NCI-H1105 (cell line): ENCODE data around the gene F2RL3.

Experiments used
- DNase-seq: peaks from one replicate; lab custom pipeline; 2025; lab: John Stamatoyannopoulos, UW

F2RL3 gene

DNA sequence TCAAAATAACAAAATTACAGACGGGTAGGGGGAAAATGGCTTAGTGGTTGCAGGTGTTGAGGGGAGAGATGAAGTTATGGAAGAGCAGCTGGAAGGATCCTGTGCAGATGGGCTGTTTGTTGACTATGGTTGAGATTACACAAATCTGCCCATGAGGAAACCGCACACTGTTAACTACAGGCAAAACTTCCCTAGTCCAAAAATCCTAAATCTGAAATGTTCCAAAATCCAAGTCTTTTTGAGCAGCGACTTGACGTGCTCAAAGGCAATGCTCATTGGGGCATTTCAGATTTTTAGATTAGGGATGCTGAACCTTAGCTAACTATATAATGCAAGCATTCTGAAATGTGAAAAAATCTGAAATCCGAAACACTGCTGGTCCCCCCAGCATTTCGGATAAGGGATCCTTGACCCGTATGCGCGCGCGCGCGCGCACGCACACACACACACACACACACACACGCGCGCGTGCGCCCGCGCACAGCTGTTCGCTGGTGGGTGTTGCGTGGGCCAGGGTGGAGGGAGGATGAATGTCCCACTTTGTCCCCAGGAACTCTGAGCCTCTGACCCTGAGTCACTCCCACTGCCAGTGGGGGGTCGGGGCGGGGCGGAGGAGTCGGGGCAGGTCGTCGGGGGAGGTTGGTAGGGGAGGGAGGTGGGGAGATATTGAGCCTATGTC, 6.8 kb downstream of the F2RL3 start:
- no peak for DNase-seq

DNA sequence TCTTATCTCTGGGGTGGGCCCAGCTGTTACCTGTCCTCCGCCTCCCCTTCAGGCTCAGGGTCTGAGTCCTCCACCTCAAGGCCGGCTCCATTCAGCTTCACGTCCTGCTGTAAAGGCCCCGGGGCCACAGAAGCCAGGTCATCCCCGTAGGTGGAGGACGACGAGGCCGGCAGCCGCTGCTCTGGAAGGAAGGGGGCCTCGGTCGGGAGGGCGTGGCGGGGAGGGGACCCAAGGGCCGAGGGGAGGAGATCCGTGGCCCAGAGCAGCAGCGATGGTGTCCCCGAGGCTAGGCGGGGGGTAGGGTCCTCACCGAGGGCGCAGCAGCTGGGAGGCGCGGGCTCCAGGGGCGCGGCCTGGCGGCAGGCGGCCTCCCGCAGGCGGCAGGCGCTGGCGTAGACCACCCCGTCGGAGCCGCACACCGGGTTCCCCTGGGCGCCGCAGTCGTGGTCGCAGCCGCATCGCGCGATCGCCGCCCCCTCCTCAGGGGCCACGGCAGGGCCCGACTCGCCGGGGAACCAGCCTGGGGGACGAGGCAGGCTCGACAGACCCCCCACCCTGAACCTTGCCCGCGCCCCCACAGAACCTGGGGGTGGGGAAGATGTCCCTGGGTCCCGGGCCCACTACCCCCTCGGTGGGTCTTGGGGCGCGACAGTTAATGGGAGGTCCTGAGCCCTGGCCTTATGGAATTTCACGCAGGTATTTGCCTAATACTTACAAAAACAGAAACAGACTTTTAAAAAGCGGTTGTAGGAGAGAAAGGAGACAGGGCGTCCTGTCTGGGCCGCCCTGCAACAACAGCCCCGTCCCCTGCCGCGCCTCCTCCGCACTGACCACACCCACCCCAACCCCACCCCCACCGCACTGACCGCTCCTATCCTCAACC, 7.6 kb downstream of the F2RL3 start:
- no peak for DNase-seq

DNA sequence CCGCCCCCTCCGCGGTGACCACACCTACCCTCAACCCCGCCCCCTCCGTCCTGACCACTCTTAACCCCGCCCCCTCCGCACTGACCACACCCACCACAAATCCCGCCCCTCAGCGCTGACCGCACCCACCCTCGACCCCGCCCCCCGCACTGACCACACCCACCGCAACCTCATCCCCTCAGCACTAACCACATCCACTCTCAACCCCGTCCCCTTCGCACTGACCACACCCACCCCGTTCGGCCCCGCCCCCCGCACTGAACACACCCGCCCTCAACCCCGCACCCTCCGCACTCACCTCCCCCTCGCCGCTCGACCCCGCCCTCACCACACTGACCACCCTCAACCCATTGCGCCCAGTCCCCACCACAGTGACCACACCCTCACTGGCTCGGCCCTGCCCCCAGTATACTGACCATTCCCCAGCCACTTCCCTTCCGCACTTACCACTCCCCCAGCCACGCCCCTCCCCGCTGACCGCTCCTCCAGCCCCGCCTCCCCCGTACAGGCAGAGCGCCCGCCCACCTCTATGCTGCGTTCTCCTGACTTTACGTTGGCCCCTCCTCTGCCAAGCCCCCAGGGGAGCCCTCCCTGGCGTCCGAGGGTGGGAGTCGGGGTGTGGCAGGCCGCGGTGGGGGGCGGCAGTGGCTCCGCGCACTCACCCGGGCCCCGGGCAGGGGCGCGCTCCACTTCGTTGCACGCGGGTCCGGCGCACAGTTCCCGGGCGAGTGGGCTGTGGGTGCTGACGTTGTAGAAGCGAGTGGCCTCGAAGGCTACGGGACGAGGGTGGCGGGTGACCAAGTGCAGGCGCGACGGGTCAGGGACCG, 8.4 kb downstream of the F2RL3 start:
- no peak for DNase-seq

DNA sequence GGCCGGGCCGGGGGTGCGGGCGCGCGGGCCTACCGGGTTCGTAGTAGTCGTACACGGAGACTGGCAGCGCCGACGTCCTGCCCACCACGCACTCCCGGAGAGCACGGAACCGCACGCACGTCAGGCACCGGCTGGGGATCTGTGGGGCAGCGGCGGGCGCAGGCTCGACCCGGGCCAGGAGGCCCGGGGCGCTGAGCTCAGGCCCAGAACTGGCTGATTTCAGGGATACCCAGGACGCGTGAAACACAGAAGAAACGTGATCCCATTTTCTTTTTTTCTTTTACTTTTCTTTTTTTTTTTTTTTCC, 9.0 kb downstream of the F2RL3 start:
- no peak for DNase-seq

DNA sequence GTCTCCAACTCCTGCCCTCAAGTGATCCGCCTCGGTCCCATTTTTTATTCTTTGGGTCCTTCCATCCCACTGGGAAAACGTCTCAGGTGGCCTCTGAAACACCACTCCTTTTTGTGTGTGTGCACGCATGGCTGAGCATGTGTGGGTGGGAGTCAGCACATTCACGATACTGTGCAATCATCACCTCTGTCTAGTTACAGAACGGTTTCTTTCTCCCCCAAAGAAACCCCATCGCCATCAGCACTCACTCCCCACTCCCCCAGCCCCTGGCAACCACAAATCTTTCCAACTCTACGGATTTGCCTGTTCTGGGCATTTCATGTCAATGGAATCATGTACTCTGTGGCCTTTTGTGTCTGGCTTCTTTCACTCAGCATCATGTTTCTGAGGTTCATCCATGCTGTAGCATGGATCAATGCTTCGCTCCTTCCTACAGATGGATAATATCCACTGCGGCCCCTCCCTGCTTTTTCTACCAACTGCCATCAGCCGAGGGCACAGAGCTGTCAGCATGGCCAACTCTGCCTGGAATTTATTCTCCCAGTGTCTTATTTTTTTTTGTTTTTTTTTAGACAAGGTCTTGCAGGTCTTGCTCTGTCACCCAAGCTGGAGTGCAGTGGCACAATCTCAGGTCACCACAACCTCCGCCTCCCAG, 9.7 kb downstream of the F2RL3 start:
- no peak for DNase-seq

DNA sequence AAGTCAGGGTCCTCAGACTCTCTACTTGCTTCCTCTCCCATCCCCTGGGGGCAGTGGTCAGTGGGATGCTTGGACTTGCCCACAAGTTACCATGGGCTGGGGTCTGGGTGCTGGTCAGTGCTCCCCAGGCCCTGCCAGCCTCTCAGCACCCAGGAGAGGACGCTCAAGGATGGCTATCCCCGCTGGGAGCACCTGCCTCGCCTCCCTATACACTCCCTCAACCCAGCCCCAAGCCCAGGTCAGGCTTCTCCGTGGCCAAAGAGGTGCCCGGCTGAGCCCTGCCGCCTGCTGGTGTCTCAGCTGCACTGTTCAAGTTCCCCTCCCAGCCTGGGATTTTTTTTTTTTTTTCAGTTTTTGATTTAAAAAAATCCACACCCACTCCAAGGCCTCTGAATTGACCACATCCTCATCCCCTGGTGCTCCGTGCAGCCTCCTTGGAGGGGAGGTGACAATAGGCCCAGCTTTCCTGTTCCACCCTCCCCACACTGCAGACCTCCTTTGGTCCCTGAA, 10.8 kb downstream of the F2RL3 start:
- no peak for DNase-seq

DNA sequence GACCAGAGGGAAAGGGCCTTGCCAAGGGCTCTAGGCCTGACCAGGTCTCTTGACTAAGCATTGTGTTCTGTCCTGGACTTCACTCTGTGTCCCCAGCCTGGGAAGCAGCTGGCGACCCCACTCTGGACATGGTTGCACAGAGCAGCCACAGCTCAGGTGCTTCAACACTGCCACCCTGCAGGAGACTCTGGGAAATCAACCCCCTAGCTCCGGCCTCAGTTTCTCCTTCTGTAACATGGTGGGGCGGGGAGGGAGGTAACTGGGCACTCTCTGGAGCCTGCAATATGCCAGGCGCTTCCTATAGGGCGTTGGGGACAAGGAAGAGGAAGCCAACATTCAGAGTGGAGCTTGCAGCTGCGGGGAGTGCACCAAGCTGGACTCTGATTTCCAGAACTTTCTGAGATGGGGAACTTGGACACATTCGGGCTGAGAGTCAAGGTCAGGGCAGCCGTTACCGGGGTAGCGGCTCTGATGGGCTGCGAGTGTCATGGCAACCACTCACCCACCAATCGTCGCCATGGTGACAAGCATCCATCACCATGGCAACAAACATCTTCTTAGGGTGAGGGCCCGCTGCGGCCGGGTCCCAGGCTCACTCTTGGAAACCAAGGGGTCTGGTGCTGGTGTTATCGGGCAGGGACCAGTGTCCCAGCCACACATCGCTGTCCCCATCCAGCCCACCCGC, 12.8 kb downstream of the F2RL3 start:
- DNase-seq, result no peak

DNA sequence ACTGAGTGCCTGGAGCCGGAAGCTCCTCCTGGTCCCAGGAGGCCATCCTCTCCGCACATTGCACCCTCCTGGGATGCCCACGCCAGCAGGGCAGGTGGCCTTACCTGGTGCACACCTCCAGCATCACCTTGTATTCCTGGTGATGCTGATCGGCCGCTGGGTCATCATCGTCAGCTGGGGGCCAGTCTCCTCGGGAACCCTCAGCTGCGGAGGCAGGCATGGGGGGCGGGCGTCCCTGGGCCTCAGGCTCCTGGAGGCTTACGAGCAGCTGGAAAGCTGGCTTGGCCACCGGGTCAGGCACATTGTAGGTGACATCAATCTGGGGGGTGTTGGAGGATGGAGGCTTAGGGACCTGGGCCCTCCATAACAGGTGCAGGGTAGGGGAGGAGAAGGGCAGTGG, 13.7 kb downstream of the F2RL3 start:
- DNase-seq, result no peak

DNA sequence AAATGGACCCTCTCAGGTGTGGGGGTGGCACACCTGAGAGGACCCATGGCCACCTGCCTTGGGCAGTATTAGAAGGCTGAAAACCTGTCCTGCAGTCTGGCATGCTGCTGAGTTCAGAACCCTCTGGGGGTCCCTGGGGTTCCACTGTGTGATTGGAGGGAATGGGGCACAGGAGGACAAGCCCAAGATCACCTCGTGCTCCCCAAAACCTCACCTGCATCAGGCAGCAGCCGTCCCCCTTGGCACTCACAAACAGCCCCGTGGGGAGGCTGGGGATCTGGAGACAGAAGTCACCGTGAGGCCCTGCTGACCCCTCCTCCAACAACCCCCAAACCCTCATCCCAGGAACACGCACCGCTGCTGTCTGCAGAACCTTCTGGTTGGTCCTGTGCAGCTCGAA, 14.5 kb downstream of the F2RL3 start:
- DNase-seq, result no peak

DNA sequence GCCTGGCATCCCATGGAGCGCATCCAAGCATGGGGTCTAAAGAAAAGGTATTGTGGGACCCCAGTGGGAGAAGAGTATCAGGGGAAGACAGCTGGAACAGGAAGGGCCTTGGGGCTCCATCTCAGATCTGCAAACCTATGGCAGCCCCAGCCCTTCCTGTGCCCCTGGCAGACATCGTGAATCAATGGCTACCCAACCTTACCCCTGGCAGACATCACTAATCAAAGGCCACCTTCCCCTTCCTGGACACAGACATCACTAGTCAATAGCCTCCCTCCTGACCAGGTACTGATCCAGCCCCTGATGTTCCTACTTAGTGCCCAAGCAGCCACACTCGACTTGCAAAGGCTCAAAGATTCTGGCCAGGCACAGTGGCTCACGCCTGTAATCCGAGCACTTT, 15.8 kb downstream of the F2RL3 start:
- no peak for DNase-seq

DNA sequence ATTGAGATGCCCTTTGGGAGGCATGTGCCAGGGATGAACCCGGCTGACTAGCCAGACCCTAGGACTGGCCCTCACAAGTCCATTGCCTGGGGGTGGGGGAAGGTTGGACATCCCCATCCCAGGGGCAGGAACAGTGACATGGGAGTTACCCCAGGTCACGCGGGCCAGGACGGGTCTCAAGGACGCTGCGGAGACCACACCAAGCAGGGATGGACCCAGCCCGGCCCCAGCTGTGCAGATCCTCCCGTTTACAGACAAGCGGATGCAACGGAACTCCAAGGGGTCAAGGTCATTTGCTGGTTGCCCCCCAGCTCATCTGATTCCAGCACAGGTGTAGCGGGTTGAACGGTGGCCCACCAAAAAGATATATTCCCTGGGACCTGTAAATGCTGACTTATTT, 20.0 kb downstream of the F2RL3 start:
- no peak for DNase-seq

DNA sequence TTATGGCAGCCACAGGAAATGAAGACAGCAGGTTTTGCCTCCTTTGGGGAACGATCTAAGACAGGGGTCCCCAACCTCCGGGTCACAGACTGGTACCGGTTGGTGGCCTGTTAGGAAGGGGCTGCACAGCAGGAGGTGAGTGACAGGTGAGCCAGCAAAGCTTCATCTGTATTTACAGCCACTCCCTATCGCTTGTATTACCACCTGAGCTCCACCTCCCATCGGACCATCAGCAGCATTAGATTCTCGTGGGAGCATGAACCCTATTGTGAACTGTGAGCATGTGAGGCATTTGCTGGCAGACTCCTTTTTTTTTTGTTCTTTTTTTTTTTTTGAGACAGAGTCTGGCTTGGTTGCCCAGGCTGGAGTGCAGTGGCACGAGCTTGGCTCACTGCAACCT, 22.2 kb downstream of the F2RL3 start:
- no peak for DNase-seq

DNA sequence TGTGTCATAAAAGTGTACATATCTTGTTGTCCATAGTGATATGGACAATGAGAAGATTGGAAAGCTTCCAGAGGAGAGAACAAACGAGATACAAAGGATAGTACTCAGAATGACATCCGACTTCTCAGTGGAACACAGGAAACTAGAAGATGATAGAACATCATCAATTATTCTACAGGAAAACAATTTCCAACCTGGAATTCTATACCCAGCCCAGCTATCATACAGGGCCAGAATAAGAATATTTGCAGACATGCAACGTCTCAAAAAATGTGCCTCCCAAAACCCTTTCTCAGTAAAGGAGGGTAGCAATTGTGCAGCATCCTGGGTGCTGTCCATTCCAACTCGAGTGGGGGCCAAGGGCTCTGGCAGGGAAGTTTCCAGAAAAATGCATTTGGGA, 24.0 kb downstream of the F2RL3 start:
- DNase-seq, result no peak

DNA sequence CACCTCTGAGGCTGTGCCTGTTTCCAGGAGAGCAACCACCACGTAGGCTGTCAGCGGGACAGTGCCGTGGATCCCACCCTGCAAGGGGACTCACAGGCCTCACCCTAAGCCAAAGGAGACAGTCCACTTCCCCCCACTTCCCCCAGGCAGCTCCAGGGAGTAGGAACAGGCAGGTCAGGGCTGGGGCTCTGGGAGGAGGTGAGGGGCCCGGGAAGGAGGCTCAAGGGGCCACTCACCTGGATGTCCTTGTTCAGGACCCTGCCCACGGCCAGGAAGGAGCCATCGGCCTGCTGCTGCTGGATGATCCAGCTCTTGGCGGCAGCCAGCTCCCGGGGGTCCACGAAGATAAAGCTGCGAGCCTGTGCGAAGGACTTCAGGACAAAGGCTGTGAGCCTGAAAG, 25.6 kb downstream of the F2RL3 start:
- DNase-seq, result no peak

DNA sequence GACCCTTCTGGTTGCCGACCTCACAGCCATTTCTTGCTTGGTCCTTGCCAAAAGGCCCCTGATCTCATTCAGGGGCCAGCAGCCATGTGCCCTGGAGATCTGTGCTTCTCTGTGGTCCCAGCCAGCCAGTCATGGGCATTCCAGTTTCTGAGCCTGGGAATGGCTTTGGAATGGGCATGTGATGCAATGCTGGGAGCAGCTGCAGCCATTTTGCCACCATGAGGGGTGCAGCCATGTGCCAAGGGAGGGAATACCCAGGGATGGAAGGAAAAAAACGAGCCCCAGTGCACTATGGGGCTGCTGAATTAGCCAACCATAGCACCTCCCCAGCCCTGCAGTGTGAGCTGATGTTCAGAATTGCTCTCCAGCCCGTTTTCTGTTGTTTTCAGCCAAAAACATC, 26.3 kb downstream of the F2RL3 start:
- no peak for DNase-seq

DNA sequence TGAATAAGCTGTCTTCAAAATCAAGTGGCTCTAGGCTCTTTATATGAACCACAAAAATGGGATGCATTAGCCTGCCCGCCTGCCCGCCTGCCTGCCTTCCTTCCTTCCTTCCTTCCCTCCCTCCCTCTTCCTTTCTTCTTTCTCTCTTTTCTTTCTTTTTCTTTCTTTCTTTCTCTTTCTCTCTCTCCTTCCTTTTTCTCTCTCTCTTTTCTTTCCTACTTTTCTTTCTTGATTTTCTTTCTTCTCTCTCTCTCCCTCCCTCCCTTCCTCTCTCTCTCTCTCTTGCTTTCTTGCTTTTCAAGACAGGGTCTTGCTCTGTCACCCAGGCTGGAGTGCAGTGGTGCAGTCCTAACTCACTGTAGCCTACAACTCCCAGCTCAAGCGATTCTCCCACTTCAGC, 26.9 kb downstream of the F2RL3 start:
- DNase-seq, result no peak

DNA sequence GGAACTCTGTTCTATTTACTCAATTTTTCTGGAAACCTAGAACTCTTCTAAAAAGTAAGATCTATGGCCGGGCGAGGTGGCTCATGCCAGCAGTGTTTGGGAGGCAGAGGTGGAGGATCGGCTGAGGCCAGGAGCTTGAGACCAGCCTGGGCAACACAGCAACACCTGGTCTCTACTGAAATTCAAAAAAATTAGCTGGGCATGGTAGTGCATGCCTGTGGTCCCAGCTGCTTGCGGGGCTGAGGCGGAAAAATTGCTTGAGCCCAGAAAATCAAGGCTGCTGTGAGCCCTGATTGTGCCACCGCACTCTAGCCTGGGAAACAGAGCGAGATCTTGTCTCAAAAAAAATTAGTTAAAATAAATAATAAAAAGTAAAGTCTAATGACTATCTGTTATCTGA, 28.6 kb downstream of the F2RL3 start:
- DNase-seq, result no peak

DNA sequence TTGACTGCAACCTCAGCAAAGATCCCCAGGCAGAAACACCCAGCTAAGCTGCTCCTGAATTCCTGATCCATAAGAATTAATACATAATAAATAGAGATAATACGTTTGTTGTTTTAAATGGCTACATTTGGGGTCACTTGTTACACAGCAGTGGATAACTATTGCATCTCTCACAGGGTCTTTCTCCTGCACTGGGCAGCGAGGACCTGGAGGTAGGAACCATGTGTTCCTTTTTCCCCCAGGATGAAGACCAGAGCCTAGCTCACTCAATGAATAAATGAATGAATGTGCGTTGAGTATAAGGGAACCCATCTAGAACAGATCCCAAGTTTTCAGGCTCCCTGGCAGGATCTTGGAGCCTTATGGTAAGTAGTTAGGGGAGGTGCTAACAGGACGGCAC, 30.7 kb downstream of the F2RL3 start:
- no peak for DNase-seq

DNA sequence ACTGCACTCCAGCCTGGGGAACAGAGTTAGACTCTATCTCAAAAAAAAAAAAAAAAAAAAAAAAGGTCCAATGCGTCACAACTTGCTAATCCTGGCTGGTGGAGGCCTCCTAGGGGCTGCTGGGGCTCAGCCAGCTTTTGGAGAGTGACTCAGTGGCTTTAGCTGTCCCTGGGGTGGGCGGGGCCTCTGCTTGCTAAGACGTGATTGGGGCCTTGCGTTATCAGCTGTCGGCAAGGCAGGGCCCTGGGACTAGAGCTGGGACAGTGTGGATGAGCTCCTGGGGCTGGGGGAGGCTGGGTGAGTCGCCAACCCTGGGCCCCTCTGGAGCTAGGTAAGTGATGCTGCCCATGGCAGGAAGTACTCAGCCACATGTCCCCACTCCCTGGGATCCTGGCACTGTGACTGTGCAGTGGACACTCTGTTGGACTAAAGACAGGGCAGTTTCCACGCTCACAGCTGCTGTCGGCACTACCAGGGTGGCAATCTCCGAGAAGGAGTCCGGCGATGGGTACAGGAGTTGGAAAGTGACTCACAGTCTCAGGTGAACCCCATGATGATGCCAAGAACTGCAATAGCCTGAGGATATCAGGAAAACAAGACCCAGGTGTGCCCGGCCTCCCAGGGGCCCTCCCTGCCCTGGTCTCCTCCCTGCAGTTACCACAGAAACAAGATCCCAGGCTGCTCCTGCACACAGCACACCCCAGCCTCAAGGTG, 32.2 kb downstream of the F2RL3 start:
- DNase-seq, result no peak

DNA sequence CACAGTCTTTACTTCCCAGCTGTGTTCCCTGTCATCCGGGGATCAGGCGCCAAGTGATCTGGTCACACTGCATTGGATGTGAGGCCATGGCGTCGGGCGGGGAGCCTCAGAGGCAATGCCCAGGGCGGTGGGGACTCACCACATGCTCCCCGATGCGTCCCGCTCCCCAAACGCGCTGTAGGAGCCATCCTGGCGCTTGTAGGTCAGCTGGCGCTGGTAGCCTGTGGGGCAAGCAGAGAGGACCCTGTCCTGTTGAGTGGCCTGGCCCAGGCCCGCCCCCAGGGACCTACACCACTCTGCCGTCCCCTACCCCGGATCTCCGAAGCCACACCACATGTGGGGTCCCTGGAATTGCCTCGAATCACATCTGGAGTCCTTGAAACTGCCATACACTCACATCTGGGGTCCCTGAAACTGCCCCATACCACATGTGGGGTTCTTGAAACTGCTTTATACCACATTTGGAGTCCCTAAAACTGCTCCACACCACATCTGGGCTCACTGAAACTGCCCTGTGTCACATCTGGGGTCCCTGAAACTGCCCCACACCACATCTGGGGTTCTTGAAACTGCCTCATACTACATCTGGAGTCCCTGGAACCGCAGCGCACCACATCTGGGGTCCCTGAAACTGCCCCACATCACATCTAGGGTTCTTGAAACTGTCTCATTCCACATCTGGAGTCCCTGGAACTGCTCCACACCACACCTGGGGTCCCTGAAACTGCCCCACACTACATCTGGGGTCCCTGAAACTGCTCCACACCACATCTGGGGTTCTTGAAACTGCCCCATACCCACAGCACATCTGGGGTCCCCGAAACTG, 33.2 kb downstream of the F2RL3 start:
- DNase-seq, result no peak
